GM10266 (cell line): ENCODE data around the gene SEC22C.
"Not testable (repeated sequence)": the region's sequence is repeated elsewhere in the genome, so short reads cannot be mapped to it uniquely, and the experiment has no call there.

Experiments
- DNase-seq: peaks from one replicate; pipeline ENCODE4 v3.0.0; 2012; ENCODE audit errors: extremely low spot score
- CTCF ChIP-seq: IDR thresholded peaks from 2 replicates; pipeline ENCODE4 v1.5.1; 2012; ENCODE audit warnings: mild to moderate bottlenecking, low read depth; ENCODE audit not compliant: control insufficient read depth, insufficient read depth; ENCODE audit errors: missing control alignments

Gene SEC22C

GRCh38 chr3:42578054-42578453, 3.7 kb downstream of the SEC22C start:
- TF ChIP-seq CTCF: no peak
- no peak for DNase-seq

DNA sequence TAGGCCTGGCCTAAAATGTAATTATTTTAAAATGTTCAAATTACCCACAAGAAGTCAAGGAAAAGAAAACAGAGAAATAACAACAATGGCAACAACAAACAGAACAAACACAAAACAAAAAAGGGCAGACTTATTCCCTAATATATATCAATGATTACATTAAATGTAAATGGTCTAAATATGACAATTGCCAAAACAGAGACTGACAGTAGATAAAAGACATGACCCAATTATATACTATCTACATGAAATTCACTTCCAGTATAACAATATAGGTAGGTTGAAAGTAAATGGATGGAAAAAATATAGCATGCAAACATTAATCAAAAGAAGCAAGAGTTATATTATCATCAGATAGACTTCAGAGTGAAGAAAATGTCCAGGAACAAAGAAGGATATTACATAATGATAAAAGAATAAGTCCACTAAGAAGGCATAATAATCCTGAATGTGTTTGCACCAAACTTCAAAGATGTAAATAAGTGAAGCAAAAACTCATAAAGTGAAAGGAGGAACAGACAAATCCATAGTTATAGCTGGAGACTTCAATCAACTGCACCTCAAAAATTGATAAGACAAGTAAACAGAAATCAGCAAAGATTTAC, 6.5 kb downstream of the SEC22C start:
- DNase-seq: no peak
- TF ChIP-seq CTCF: no peak

DNA sequence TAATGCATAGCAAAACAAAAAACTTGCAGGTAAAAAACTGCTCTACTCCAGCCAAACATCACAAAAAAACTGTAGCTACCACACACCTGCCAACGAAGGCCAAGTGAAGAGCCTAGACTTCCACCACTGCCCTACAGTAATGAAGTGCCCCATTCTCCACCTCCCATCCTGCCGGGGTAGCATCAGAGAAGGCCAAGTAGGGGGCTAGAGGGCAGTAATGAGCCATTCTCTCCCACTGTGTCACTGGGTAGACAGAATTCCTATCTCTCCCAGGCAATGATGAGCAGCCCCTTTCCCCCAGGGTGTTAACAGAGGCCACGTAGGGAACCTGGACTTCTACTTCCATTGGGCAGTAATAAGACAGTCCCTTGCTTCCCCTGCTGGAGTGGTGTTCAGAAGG, 9.5 kb downstream of the SEC22C start:
- peak; percentile 60 for TF ChIP-seq CTCF
- peak; percentile 48 for DNase-seq

- no peak for TF ChIP-seq CTCF
- no peak for DNase-seq
These were observed 12.1 kb downstream of the SEC22C start for GRCh38 chr3:42569593-42570142.

DNA sequence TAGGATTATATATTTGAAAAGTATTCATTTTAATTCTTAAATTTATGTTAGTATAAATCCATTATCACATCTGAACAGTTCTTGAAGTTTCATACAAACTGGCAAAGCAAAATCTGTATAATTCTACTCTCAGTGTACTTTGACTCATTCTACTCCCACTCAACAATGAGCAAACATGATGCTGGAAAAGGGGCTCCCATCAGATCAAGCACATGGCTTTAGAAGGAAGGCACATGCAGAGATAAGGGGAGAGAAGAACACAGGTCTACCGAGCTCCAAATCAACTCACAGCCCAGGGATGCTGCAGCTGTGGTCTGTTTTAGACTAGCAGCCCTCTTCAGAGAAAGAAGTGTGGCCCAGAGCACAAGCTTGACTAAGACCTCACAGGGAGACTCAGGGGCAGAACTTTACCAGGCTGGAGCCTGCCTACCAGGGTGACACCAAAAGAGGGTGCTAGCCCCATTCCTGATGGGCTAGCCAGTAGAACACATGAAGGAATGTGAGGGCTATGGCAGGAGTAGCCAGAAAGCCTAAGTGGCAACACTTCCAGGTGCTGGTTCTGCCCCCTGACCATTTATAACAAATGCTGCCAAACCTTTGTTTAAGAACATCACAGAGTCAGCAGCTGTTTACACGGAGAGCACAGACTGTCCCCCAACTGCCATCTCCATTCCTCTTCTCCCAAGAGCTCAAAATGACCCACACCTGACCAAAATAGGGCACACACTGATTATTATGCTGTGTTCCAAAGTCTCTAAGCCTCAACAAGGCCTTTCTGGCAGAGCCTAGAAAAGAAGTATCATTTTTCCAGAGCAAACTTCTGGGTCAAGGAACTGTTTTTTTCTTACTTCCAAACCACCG, 19.5 kb downstream of the SEC22C start:
- TF ChIP-seq CTCF: no peak
- no peak for DNase-seq

DNA sequence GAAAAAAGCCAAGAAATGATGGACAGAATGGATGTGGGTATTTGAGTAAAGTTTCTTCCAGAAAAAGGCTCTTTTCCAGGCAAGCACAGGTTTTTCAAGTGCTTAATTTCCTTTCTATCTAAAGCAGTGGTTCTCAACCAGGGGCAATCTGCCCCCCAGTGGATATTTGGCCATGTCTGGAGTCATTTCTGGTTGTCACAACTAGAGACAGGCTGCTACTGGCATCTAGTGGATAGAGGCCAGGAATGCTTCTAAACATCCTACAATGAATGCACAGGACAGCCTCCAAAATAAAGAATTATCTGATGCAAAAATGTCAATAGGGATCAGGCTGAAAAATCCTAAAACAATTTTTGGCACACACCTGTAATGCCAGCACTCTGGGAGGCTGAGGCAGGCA, 23.9 kb downstream of the SEC22C start:
- TF ChIP-seq CTCF: no peak
- DNase-seq: no peak

DNA sequence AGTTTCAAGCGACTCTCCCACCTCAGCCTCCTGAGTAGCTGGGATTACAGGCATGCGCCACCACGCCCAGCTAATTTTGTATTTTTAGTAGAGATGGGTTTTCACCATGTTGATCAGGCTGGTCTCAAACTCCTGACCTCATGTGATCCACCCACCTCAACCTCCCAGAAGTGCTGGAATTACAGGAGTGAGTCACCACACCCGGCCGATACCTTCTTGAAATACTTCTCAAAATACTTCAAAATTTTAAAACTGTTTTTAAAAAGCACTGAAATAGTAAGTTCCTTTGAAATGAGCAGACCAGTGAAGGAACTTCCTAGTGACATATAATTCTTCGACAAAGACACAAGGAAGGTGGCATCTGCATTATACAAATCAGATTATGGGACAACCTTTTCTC, 24.9 kb downstream of the SEC22C start:
- DNase-seq: not testable (repeated sequence)
